ENCODE measurements around the gene TMEM260.

Gene TMEM260

DNA sequence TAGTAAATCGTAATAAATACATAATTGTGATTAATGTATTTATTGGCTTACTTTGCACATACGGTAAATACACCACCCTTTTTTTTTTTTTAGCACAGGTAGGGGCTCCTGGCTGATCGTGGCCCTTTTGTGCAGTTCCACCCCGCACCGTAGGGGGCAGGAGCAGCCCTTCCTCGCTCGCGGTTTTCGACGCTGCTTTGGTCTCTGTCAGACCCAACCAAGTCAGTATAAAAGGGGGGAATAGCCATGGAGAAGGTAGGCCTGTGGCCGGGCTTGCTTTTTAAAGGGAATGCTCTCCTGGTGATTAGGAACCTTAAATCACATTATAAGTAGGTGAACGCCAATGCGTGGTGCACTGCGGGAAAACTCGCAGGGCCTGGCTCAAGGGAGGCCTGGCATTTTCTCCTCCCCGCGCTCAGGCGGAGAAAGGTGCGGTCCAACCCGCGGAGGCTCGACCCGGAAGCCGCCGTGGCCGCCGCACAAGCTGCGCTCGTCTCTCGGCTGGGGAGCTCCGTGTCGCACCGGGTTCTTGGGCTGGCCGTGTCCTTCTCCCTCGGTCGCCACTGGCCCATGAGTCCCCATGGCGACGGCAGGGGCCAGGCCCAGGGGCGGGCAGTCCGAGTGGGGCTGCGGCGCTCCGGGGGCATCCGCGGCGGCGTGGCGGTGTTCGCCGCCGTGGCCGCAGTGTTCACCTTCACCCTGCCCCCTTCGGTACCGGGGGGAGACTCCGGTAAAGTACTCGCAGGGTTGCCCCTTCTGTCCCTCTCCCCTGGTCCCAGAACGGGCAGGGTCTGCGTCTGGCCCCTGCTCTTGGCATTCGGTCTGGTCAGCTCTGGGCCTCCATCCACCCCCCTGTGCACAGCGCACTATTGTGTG, at the start of gene TMEM260:
TSS of gene TMEM260 (plus strand) at position 454 of the 876 bp plus-strand sequence. CDS start at position 571, 117 bp downstream.
- peak; percentile 90 for DNase-seq

DNA sequence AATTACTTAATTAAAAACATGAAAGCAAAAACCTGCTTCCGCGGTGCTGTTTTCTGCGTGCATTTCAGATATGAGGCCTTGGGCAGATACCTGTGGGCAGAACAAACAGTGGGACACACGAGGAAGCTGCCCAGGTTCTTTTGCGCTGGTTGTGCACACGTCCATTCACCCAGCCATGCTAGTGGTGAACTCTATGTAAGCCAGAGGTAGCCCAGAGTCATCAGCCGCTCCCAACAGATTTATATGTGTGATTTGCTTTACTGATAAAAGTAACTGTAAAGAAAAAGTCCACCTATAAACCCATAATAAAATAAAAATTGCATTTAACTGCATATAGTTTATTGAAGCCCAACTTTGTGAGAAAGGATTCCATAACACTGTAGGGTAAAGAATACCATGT, 47.1 kb upstream of the TMEM260 start:
- no peak for DNase-seq

DNA sequence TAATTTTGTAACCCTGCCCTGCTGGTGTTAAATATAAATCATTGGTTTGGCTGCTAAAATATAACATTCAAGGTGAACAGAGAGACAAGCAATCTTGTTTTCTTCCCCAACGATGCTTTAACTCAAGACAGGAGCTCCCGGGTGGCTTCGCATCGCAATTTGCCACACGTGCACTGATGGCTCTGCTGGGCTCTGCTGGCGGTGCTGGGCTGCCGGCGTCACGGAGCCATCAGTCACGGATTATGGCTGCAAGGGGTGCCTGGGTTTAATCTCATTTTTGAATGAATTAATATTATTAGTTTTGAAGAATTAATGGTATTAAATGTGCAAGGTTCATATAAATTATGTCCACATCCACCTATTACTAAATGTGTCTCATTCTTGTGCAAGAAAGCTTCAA, 44.9 kb upstream of the TMEM260 start:
- no peak for DNase-seq

DNA sequence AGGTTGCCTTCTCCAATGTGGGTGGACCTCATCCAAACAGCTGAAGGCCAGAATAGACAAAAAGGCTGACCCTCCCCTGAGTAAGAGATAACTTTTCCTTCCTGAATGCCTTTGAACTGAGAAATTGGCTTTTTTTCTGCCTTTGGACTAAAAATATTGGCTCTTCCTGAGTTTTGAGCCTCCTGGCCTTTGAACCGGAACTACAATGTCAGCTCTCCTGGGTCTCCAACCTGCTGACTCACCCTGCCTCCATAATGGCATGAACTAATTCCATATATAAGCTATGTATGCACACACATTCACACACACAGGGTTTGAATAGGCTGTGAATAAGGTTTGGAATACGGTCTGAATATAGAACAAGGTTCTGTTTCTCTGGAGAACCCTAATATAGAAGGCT, 39.7 kb upstream of the TMEM260 start:
- no peak for DNase-seq

DNA sequence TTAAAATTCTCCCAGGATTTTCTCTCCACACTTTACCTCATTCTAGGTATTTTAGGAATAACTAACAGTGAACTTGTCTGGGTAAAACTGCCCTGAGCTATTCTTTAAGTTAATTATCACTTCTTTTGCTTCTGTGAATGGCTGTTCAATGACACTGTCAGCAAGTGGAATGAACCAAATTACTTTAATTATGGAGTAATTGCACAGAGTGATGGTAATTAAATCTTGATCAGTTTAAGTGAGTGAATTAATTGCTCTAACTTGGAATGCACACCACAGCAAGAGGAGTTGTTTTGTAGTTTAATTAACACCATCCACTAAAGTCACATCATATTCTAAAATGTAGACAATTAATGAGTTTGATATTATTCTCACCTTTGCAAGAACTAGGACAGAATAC, 36.2 kb upstream of the TMEM260 start:
- DNase-seq, result no peak

DNA sequence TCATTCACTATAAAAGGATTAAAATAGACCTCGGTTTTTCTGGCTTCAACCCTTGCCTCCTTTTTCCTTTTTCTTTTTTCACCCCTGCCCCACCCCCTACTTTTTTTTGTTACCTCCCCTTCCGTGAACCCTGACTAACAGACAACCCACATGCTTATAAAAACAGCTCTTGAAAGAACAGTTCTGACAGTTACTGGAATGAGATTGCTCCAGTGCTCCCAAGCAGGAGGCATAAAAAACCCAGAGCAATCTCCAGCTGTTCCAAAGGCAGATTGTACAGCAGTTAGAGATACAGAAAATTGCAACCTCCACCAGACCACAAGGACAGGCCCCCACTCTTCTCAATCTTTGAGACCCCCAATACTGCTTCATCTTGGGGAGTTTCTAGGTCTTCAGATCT, 29.9 kb upstream of the TMEM260 start:
- DNase-seq, result no peak

DNA sequence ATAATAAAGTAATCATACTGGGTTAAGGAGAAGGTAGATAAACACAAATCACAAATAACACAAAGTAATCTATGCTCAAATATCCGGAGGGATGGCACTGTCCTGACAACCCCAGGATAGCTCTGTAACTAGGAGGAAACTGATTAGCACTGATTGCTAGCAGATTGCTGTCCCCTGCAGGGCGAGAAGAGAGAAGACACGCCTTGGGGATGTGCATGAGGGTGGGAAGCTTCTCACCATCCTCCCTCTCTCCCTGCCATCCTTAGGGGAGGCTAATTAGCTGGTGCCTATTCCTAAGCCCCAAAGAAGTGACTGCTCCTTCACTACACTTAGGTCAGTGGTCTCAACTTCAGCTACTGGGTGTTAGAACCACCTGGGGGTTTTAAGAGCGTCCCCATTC, 27.0 kb upstream of the TMEM260 start:
- DNase-seq, result no peak

DNA sequence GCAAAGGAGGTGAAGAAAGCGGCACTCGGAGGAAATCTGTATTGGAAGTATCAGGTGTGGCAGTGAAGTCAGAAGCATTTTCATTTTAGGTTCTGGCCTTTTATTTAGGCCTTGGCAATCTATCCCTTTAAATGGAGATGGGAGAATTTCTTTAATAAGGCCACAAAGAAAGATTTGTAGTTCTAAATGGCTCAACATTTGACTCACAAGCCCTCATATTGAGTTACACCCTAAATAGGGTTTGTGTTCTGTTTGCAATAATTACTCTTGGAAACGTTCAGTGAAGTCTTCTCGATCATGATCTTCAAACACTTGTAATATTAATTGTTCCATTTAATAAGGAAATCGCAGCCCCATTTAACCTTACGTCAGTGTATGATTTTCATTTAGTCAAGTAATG, 25.3 kb upstream of the TMEM260 start:
- DNase-seq, result no peak

DNA sequence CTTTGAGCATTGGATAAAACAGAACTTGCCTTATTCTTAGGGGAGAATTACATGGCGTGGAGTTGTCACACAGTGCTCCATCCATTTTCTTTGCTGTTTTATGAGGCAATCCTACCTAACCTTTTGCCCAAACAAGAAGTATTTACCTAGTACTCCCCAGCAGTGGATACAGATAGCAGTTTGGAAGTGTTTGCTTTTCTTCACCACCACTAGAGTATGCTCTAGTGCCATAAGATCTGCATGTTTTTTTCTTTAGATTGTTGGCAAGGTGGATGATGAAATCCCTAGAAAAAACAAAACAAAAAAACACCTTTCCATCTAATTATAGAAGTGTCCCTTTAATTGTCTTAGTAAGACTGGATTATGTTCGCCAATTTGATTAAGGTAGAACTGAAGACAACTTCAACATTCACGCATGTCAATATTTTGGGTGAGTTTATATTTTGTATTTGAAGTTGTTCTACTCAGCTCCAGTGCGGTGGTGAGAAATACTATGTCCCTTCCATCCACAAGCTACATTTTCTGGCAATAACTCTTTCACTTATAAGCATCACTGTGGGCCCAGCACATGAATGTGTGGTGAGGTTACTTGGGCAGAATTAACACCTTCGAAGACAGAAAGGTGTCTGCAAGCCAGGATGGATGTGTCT, 23.6 kb upstream of the TMEM260 start:
- no peak for DNase-seq

DNA sequence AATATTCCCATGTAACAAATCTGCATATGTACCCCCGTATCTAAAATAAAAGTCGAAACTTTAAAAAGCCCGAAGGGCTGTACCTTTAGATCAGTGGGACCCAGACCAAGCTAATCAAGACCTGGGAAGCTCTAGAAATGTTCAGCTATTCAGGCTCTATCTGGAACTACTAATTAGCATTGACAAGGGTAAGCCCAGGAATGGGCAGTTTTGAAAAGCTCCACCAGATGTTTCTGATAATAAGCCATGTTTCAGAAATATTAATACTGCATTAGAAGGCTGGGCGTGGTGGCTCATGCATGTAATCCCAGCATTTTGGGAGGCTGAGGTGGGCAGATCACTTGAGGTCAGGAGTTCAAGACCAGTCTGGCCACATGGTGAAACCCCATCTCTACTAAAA, 20.4 kb upstream of the TMEM260 start:
- DNase-seq, result no peak

DNA sequence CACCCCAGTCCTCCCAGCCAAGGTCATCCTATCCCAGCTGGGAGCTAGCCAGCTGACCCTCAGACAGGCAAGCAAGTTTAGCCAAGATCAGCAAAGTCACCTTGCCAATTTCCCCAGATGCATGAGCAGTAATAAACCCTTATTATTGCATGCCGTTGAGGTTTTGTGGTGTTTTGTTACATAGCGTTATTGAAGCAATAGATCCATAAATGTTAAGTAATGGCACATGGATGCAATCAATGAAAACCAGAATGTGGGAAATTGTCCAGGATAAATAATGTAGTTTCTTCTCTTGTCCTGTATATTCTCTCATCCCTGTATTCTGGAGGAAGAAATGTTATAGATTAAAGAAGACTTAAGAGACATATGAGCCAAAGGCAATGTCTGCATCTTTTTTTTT, 18.0 kb upstream of the TMEM260 start:
- no peak for DNase-seq

DNA sequence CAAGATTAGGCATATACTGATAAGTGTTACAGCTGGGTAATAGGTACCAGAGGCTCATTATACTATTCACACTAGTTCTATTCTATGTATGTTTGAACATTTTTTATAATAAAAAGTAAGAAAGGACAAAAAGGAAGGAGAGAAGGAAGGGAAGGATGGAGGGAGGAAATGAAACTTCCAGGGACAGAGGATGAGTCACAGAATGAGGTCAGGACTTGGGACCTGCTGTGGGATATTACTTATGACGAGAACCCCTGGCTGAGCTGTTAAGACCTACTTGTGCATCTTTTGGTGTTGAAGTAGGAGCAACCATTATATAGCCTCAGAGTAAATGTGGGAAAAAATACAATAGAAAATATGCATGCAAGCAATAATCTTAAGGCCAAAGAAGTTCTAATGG, 16.7 kb upstream of the TMEM260 start:
- DNase-seq, result no peak

DNA sequence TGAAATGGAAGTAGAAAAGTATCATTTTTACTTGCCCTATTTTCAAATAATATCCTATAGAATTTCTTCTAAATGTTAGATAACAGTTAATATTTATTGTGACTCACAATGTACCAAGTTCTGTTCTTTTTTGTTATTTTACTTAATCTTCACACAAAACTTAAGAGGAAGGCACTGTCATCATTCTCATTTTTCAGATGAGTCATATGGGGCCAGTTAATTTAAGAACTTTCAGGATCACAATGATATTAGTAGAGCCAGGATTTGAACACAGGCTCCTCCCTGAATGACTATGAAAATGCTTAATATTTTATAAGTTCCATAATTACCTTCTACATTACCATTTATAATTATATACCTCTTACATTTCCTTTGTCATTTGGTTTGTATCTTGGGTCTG, 10.4 kb upstream of the TMEM260 start:
- DNase-seq, result no peak

DNA sequence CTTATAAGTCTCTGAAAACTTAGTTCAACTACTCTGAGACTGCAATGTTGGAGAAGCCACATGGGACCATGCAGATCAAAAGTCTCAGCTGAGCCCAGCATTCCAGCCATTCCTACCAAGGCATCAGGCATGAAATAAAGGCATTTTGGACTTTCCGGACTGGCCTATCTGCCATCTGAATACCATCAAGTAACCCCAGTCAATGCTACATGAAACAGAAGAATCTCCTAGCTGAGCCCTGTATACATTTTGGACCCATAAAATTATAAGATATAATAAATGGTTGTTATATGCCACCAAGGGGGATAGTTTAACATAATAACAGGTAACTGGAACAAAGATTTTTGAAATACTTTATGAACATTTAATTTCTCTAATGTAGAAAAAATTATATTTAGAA, 9.3 kb upstream of the TMEM260 start:
- DNase-seq, result no peak

DNA sequence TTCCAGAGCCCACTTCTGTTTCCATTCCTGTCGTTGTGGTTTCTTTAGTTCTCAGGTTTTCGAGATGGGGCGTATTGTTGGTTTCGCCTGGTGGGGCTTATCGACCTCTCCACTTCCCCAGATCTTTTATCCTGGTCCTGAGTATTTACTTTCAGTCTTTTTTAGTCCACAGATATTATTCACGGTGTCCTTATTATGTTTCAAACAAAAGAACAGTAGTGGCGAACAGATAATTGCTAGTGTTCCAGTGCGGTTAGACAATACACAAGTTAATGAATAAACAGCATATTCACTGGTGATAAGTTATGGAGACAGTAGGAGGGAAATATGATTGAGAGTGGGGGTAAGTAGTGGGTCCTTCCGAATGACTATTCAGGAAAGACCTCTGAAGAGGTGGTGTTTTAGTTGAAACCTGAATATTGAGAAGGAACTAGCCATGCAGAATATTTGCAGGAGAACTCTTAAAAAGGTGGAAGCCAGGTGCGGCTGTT, 668 bp downstream of the TMEM260 start:
- no peak for DNase-seq

DNA sequence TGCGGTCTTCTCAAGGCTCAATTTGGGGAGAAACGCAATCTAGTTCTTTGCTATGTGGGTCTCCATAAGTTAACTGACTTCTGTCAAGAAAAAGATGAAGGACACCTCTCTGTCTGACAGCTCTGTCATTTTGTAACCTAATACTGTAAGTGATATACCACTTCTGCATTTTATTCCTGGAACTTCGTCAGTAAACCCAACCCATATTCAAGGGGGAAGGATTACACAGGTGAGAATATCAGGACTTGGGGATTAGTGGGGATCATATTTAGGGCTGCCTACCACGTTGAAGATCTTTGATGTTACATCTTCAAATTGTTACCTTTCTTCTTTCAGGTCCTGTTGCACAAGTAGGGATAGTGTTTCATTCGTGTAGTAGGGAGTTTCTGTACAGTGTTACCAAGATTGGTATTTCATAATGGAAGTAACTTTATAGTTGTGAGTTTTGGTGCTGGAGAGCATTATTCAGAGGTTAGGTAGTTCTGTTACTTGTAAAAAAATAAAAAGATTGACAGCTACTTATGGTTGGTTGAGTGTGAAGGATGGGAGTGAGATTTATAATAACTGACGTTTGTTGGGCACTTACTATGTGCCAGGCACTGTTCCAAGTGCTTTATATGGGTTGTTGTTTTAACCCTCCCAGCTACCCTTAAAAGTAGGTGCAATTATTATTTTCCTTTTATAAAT, 1.6 kb downstream of the TMEM260 start:
- no peak for DNase-seq

DNA sequence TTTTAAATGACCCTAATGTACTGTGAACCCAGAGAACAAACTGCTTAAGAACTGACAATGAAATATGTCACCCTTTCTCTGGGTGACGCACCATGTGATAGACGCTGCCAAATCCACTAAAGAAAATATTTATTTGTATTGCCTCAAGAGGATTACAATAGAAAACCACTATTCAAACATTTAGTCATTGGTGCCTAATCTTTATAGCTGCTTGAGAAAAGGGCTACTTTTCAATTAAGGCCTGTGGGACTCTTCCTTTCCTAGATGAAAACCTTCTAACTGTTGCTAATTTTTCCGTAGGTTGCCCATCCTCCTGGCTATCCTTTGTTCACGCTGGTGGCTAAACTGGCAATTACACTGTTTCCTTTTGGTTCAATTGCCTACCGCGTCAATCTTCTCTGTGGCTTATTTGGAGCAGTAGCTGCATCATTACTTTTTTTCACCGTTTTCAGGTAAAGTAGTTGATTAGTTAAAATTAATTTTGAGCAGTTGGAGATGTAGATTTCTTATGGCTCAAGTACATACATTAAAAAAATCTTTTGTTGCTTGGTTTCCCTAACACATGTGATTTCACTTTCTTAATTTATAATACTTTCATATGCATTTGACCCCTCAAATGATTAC, 6.0 kb downstream of the TMEM260 start:
- DNase-seq, result no peak

DNA sequence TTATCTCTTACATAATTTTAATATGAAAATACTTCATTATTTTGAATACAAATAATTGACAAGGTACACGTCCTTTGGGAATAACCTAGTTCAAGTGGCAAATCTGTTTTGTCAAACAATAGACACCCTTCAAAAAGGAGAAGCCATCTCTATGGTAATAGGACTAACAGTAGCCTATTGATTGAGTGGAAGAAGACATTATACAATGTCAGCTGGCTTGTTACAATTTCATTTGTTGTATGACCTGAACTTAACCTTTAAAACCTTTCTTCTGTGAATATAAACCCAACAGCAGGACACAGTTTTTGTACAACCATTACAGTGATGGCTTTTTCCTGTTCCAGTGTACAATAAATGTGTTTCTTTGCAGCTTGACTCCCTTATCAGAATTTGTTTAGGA, 8.1 kb downstream of the TMEM260 start:
- no peak for DNase-seq

DNA sequence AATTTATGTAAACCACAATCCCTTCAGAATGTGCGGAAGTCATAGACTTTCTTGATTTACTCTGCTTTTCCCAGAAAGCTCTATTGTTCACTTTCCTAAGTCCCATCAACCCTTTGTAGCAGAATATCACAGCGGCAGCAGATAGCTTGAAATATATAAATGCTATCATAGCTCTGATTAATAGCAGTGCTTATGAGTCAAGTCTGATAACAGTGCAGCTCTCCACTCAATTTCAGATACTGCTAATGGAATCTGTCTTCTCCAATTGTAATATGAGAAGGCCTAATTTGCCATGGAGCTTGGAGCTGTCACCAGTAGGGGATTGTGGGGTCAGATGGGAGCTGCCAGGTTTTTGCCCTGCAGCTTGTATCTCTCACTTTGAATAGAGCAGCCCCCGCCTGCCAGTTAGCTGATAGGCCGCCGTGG, 10.9 kb downstream of the TMEM260 start:
- DNase-seq, result no peak

DNA sequence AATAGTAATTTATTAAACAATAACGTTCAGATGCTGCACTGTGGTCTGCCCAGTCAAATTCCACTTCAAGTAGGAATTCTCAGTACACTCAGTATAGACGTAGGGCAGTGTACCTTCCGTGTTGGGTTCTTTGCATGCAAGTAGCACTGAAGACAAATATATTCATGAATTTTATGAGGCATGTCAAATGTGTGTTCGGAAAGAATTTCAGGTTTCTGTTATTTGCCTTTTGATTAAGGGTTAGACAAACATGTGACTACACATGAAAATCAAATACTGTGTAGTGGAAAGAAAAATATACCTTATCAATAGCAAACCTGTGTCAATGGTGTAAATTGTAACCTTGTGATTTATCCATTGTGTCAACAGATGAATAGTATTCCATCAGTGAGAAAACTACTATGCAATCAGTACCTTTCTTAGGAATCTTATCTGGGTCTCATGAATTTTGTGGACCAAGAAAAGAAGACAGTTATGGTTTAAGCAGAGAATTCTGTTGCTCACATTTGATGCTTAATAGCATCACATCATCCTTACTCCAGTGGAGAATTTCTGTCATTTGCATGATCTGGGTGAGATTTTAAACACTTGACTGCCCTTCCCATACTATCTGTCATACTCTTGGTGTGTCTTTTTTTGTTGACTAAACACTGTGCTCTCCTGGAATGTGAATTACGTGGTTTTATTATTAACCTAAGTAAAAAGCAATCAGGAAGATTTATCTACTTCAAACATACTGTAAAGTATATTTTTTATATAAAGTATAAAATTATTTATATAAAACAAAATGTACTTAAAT, 13.3 kb downstream of the TMEM260 start:
- DNase-seq, result no peak

DNA sequence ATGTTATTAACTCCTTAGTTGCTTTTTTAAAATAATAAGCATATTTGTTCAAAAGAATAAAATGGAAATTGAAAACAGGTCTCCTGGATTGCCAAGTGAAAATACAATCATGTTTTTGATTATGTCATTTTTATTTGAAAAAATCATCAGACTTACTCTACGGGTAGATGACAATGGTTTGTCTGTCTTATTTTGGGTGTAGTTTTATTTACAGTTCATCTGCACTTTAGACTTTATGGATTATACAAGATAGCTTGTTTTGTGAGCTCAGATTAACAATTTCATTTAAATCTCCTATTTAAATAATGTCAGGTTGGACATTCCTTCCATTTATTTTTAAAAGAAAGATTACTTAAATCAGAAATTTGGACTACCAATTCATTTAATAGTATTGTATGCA, 14.8 kb downstream of the TMEM260 start:
- no peak for DNase-seq

DNA sequence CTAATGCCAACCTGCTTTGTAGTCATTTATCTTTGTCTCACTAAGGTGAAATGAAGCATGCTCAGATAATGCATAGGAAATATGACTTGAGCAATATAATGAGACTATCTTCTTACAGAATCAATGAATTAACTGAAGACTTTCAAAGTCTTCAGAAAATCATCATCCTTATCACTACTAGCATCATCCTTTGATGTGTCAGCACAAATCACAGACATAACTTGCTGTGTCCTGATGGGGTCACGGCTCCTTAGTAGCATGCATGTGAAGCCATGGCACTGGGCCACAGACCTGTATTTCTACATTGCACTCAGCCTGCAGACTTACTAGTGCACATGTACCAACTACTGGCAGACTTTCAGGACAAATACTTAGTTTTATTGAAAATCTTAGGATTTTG, 18.9 kb downstream of the TMEM260 start:
- DNase-seq, result no peak

Data from NCI-H1694 (cell line).